ENCODE results near the gene TTC27. TPM values are rescaled to one million over a fixed set of nuclear protein-coding genes. Genes with fewer than 3 reads are reported as not detected.

Gene TTC27
- total RNA-seq, 2 experiments from 2014 or later = 25.3 to 27.7 TPM

DNA sequence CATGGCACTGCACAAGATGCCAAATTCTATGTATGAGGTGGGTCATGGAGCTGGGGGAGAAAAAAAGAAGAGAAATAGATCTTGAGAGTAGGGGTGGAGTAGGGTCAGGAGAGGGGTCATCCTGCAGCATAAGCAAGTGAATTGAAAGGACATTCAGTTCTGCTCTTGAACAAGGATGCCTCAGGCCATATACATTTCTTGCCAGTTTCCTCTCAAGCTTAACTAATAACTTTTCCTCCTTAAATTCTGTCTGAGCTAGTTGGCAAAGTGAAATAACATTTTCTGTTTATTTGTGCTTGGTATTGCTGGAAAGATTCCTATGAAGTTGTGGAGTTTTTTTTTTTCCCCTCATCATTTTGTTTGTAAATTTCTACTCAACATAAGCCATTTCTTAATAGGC is 219.9 kb downstream of the TTC27 start:
- DNase-seq (ENCODE audit: low spot score) = no peak
- intact Hi-C loops (cut with micrococcal nuclease; ENCODE audit: unreplicated experiment) = no loop called here
- no TSS peak for BruUV-seq (replicated peaks)
- Histone ChIP-seq H3K27ac (ENCODE audit: low read depth, low read length, poor library complexity, severe bottlenecking) (no peak overlapping the region), H3K9me2 (ENCODE audit: insufficient read depth, low read length) (no peaks in the 10 kb centered on the region), H4K20me1 (ENCODE audit: insufficient read depth, low read length) (no peaks in the 10 kb centered on the region), H3K4me3 (ENCODE audit: low read depth, low read length, poor library complexity, severe bottlenecking) (no peak overlapping the region), H3K4me2 (ENCODE audit: low read length) (no peak overlapping the region), H3K9me3 (ENCODE audit: low read length) (no peaks in the 10 kb centered on the region), H2AFZ (ENCODE audit: low read length) (no peak overlapping the region), H3K36me3 (ENCODE audit: insufficient read depth, low read length) (no peaks in the 10 kb centered on the region), H3K79me2 (ENCODE audit: insufficient read depth, low read depth, low read length) (no peaks in the 10 kb centered on the region), H3K4me1 (ENCODE audit: insufficient read depth, low read length, poor library complexity, severe bottlenecking) (no peaks in the 10 kb centered on the region)
- CTCF ChIA-PET (ENCODE audit: unreplicated experiment) = interaction anchor here (1.3 kb wide), 1 partner anchor 11 kb away, joined by 4 read pairs; no protein-coding TSS in a partner anchor
- POLR2A ChIA-PET = interaction anchor here (1.0 to 1.3 kb wide), 2 partner anchors 9 to 16 kb away, joined by 3 read pairs; no protein-coding TSS in a partner anchor
- TF ChIP-seq EZH2phosphoT487 (IDR thresholded peaks at IDR 0.05; ENCODE audit: borderline replicate concordance, low read depth, low read length) = no peak
- TF ChIP-seq, protein P1, sequence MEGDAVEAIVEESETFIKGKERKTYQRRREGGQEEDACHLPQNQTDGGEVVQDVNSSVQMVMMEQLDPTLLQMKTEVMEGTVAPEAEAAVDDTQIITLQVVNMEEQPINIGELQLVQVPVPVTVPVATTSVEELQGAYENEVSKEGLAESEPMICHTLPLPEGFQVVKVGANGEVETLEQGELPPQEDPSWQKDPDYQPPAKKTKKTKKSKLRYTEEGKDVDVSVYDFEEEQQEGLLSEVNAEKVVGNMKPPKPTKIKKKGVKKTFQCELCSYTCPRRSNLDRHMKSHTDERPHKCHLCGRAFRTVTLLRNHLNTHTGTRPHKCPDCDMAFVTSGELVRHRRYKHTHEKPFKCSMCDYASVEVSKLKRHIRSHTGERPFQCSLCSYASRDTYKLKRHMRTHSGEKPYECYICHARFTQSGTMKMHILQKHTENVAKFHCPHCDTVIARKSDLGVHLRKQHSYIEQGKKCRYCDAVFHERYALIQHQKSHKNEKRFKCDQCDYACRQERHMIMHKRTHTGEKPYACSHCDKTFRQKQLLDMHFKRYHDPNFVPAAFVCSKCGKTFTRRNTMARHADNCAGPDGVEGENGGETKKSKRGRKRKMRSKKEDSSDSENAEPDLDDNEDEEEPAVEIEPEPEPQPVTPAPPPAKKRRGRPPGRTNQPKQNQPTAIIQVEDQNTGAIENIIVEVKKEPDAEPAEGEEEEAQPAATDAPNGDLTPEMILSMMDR (conservative IDR thresholded peaks at IDR 0.05; ENCODE audit: low read length) = no peak

DNA sequence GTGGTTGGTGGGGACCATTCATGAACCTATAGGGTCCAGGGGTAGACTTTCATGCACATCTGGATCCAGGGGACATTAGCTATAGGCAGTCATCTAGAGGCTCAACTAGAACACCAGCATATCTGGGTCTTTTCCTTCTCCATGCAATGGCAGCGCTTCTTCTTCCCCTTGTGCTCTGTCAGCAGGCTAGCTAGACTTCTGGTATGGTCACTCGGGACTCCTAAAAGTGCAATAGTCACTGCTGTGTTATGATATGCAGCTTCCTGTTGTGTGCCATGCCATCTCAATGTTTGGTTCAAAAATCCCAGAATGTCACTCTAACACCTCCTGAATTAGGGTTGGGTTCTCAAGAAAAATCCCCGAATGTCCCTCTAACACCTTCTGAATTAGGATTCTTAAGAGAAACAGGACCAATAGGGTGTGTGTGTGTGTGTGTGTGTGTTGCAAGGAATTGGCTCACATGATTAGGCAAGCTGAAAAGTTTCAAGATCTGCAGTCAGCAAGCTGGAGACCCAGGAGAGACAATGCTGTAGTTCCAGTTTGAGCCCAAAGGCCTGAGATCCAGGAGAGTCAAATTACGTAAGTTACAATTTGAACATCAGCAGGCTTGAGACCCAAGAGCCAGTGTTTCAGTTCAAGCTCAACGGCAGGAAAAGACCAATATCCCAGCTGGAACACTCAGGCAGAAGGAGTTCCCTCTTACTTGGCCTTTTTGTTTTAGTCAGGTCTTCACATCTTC is 221.8 kb downstream of the TTC27 start:
- TF ChIP-seq, protein P1 (conservative IDR thresholded peaks at IDR 0.05; ENCODE audit: low read length) = no peak
- TF ChIP-seq EZH2phosphoT487 (IDR thresholded peaks at IDR 0.05; ENCODE audit: borderline replicate concordance, low read depth, low read length) = no peak
- H2AFZ ChIP-seq (ENCODE audit: low read length) = no peak overlapping the region
- no peak for DNase-seq (ENCODE audit: low spot score)
- H3K4me2 ChIP-seq (ENCODE audit: low read length) = no peak overlapping the region
- ChIA-PET CTCF (ENCODE audit: unreplicated experiment) (no interaction called here), POLR2A (no interaction called here)
- H3K4me1 ChIP-seq (ENCODE audit: insufficient read depth, low read length, poor library complexity, severe bottlenecking) = no peaks in the 10 kb centered on the region
- intact Hi-C loops (cut with micrococcal nuclease; ENCODE audit: unreplicated experiment) = no loop called here
- H3K9me2 ChIP-seq (ENCODE audit: insufficient read depth, low read length) = no peaks in the 10 kb centered on the region
- no peak overlapping the region for H3K27ac ChIP-seq (ENCODE audit: low read depth, low read length, poor library complexity, severe bottlenecking)
- no peaks in the 10 kb centered on the region for H3K9me3 ChIP-seq (ENCODE audit: low read length)
- H4K20me1 ChIP-seq (ENCODE audit: insufficient read depth, low read length) = no peaks in the 10 kb centered on the region
- H3K36me3 ChIP-seq (ENCODE audit: insufficient read depth, low read length) = no peaks in the 10 kb centered on the region
- H3K4me3 ChIP-seq (ENCODE audit: low read depth, low read length, poor library complexity, severe bottlenecking) = no peak overlapping the region
- no peaks in the 10 kb centered on the region for H3K79me2 ChIP-seq (ENCODE audit: insufficient read depth, low read depth, low read length)
- BruUV-seq (replicated peaks) = no TSS peak

DNA sequence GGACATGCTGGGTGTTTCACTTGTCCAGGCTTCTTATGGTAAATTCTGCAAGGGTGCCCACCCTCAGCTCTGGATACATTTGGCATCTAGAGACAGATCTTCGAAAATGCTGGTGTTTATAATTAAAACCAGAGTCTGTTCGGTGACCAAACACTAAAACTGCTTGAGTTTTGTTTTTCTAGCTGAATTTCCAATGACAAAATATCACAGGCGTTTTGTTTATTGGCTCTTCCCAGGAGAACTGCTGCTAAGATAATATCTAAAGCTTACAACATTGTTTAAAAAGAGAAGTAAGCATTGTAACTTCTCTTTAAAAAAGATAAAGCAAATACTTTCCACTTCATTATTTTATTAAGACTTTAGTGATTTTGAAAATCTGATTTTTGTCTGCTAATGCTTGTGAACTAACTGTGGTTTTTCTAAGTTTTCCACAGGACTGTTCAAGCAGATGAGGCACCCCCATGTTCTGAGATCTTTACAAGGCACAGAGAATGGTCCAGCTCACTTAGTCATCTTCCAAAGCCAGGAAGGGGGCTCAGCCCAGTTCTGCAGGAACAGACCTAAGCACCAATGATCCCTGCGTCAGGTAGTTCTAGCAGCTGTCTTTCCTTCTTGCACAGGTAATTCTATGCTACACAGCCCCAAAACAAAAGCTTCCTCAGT is 224.1 kb downstream of the TTC27 start:
- ChIA-PET POLR2A (interaction anchor here (0.7 kb wide), 1 partner anchor 56 kb away, joined by 3 read pairs; no protein-coding TSS in a partner anchor), CTCF (ENCODE audit: unreplicated experiment) (no interaction called here)

More for the DNA sequence above, 224.1 kb downstream of the TTC27 start:
- no peak for DNase-seq (ENCODE audit: low spot score)
- Histone ChIP-seq H4K20me1 (ENCODE audit: insufficient read depth, low read length) (no peaks in the 10 kb centered on the region), H3K4me3 (ENCODE audit: low read depth, low read length, poor library complexity, severe bottlenecking) (no peak overlapping the region), H3K27ac (ENCODE audit: low read depth, low read length, poor library complexity, severe bottlenecking) (no peak overlapping the region), H3K4me1 (ENCODE audit: insufficient read depth, low read length, poor library complexity, severe bottlenecking) (no peaks in the 10 kb centered on the region), H2AFZ (ENCODE audit: low read length) (no peak overlapping the region), H3K9me2 (ENCODE audit: insufficient read depth, low read length) (no peaks in the 10 kb centered on the region), H3K79me2 (ENCODE audit: insufficient read depth, low read depth, low read length) (no peaks in the 10 kb centered on the region), H3K9me3 (ENCODE audit: low read length) (no peaks in the 10 kb centered on the region), H3K4me2 (ENCODE audit: low read length) (no peak overlapping the region), H3K36me3 (ENCODE audit: insufficient read depth, low read length) (no peaks in the 10 kb centered on the region)
- TF ChIP-seq, protein P1 (conservative IDR thresholded peaks at IDR 0.05; ENCODE audit: low read length) = no peak
- TF ChIP-seq EZH2phosphoT487 (IDR thresholded peaks at IDR 0.05; ENCODE audit: borderline replicate concordance, low read depth, low read length) = no peak
- intact Hi-C loops (cut with micrococcal nuclease; ENCODE audit: unreplicated experiment) = no loop called here
- no TSS peak for BruUV-seq (replicated peaks)

Data from OCI-LY7 (cell line).